Osteoblast (primary cell): ENCODE data around the gene CXCL3. TPM values are rescaled to one million over a fixed set of nuclear protein-coding genes. Genes with fewer than 3 reads are reported as not detected.
A peak's percentile ranks its signal among the peaks of the same experiment; 100 is the strongest.

Experiments used
- DNase-seq: peaks from one replicate; pipeline ENCODE4 v3.0.0; 2011; ENCODE audit warnings: low spot score, mixed read lengths; ENCODE audit not compliant: insufficient read length; ENCODE audit errors: missing footprints
- H2AFZ ChIP-seq: 2 replicates; pipeline ENCODE4 v1.6.0; 2011; ENCODE audit warnings: mild to moderate bottlenecking, low read length
- H3K27ac ChIP-seq: 2 replicates; pipeline ENCODE4 v1.5.1; 2011; ENCODE audit warnings: mild to moderate bottlenecking, low read depth, low read length, moderate library complexity
- H3K27me3 ChIP-seq: 2 replicates; pipeline ENCODE4 v1.6.0; 2012; ENCODE audit warnings: mild to moderate bottlenecking, control low read depth, inconsistent platforms, low read length, moderate library complexity; ENCODE audit not compliant: insufficient read depth
- H3K36me3 ChIP-seq: 2 replicates; pipeline ENCODE4 v1.5.1; 2011; ENCODE audit warnings: mild to moderate bottlenecking, low read length, control low read depth, moderate library complexity; ENCODE audit not compliant: insufficient read depth
- H3K4me1 ChIP-seq: 2 replicates; pipeline ENCODE4 v1.5.1; 2011; ENCODE audit warnings: mild to moderate bottlenecking, low read length, control low read depth, moderate library complexity; ENCODE audit not compliant: insufficient read depth
- H3K4me2 ChIP-seq: 2 replicates; pipeline ENCODE4 v1.6.0; 2011; ENCODE audit warnings: mild to moderate bottlenecking, low read length; ENCODE audit not compliant: insufficient read depth
- H3K4me3 ChIP-seq: fragments of 200-600 bp; sonication (generic); 3 replicates; pipeline ENCODE4 v1.5.1; 2012; ENCODE audit warnings: mild to moderate bottlenecking, low read length, inconsistent platforms; ENCODE audit not compliant: insufficient read depth
- H3K79me2 ChIP-seq: 2 replicates; pipeline ENCODE4 v1.6.0; 2012; ENCODE audit warnings: mild to moderate bottlenecking, low read length, control low read depth, inconsistent platforms; ENCODE audit not compliant: insufficient read depth
- H3K9me3 ChIP-seq: 2 replicates; pipeline ENCODE4 v1.5.1; 2011; ENCODE audit warnings: low read depth, low read length, control low read depth
- H4K20me1 ChIP-seq: 2 replicates; pipeline ENCODE4 v1.6.0; 2012; ENCODE audit warnings: mild to moderate bottlenecking, low read length, control low read depth; ENCODE audit not compliant: insufficient read depth
- total RNA-seq: library from RNA; depleted of rRNA; stranded (reverse); fragments of >200 nt; gene quantifications from 2 replicates; pipeline ENCODE4 v1.2.3, GENCODE V29; 2012
- TF ChIP-seq, protein P1 (sequence below): IDR thresholded peaks from 2 replicates; pipeline ENCODE4 v1.5.1; 2011; ENCODE audit warnings: mild to moderate bottlenecking, low read depth, low read length, moderate library complexity; ENCODE audit errors: extremely low read depth

Gene CXCL3
- total RNA-seq, 1 donor: 0.36 TPM

GRCh38 chr4:74041418-74041817 is 2.9 kb upstream of the CXCL3 start:
- no peak overlapping the region for H2AFZ ChIP-seq
- no peak for DNase-seq
- H3K4me3 ChIP-seq: no peak overlapping the region
- H4K20me1 ChIP-seq: no peaks in the 10 kb centered on the region
- H3K27me3 ChIP-seq: no peaks in the 10 kb centered on the region
- TF ChIP-seq, protein P1, sequence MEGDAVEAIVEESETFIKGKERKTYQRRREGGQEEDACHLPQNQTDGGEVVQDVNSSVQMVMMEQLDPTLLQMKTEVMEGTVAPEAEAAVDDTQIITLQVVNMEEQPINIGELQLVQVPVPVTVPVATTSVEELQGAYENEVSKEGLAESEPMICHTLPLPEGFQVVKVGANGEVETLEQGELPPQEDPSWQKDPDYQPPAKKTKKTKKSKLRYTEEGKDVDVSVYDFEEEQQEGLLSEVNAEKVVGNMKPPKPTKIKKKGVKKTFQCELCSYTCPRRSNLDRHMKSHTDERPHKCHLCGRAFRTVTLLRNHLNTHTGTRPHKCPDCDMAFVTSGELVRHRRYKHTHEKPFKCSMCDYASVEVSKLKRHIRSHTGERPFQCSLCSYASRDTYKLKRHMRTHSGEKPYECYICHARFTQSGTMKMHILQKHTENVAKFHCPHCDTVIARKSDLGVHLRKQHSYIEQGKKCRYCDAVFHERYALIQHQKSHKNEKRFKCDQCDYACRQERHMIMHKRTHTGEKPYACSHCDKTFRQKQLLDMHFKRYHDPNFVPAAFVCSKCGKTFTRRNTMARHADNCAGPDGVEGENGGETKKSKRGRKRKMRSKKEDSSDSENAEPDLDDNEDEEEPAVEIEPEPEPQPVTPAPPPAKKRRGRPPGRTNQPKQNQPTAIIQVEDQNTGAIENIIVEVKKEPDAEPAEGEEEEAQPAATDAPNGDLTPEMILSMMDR: no peak
- no peak overlapping the region for H3K4me2 ChIP-seq
- H3K36me3 ChIP-seq: no peaks in the 10 kb centered on the region
- H3K4me1 ChIP-seq: peaks cover 30% of the 10 kb centered on the region
- H3K79me2 ChIP-seq: peaks cover 9% of the 10 kb centered on the region
- H3K27ac ChIP-seq: no peak overlapping the region
- no peaks in the 10 kb centered on the region for H3K9me3 ChIP-seq

- H3K27me3 ChIP-seq: no peaks in the 10 kb centered on the region
- peak overlapping the region; percentile 90 for H3K4me3 ChIP-seq
- TF ChIP-seq, protein P1: no peak
- peaks cover 28% of the 10 kb centered on the region for H3K4me1 ChIP-seq
- H3K36me3 ChIP-seq: no peaks in the 10 kb centered on the region
- DNase-seq: peak; percentile 42
- peak overlapping the region; percentile 96 for H2AFZ ChIP-seq
- peaks cover 9% of the 10 kb centered on the region for H3K79me2 ChIP-seq
- no peaks in the 10 kb centered on the region for H4K20me1 ChIP-seq
- H3K4me2 ChIP-seq: peak overlapping the region; percentile 94
- no peaks in the 10 kb centered on the region for H3K9me3 ChIP-seq
- peak overlapping the region; percentile 93 for H3K27ac ChIP-seq
These were observed 850 bp upstream of the CXCL3 start for GRCh38 chr4:74039315-74039763.

DNA sequence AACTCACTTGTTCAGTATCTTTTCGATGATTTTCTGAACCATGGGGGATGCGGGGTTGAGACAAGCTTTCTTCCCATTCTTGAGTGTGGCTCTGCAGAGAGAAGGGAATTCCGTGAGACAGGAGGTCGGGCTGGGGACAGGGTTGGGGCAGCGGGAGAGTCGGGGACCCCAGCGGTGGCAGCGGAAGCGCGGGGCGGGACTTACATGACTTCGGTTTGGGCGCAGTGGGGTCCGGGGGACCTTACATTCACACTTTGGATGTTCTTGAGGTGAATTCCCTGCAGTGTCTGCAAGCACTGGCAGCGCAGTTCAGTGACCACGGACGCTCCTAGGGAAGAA is 434 bp downstream of the CXCL3 start:
- H3K9me3 ChIP-seq: no peaks in the 10 kb centered on the region
- H3K4me2 ChIP-seq: peak overlapping the region; percentile 94
- peaks cover 9% of the 10 kb centered on the region for H3K79me2 ChIP-seq
- peak overlapping the region; percentile 96 for H2AFZ ChIP-seq
- H3K27ac ChIP-seq: peak overlapping the region; percentile 93
- peak overlapping the region; percentile 90 for H3K4me3 ChIP-seq
- TF ChIP-seq, protein P1: no peak
- H4K20me1 ChIP-seq: no peaks in the 10 kb centered on the region
- no peaks in the 10 kb centered on the region for H3K27me3 ChIP-seq
- no peak for DNase-seq
- peaks cover 33% of the 10 kb centered on the region for H3K4me1 ChIP-seq
- no peaks in the 10 kb centered on the region for H3K36me3 ChIP-seq

DNA sequence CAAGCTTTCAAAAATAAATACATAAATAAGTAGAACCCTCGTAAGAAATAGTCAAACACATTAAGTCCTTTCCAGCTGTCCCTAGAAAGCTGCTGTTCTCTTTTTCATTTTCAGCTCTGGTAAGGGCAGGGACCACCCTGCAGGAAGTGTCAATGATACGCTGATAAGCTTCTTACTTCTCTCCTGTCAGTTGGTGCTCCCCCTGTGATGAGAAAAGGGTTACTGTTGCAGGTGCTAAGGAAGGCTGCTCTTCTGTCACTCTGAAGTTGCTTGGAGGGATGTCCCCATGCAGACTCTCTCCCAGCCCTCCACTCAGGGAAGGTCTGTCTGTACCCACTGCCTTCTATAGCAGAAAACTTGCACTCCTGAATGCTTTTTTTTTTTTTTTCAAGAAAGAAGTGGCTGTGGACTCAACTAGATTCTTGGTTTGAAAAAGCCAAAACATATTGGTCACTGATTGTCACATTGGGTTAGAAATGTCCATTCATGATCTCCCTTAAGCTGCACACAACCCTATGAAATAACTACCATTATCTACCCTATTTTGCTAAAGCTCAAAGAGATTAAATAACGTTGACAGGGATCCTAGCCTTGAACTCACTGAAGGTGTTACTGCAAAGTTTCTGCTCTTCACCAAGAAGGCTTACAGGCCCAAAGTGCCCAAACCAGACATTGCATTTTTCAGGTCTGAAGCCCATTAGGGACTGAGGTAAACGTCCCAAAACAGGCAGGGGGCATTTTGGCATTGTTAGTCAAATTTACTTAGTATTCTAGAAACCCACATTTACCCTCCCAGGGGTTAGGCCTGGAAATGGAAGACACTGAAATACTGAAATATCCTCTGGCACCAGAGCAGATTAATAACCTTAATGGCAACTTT is 1.2 kb downstream of the CXCL3 start:
- Histone ChIP-seq H3K9me3 (no peaks in the 10 kb centered on the region), H4K20me1 (no peaks in the 10 kb centered on the region), H3K27ac (peak overlapping the region; percentile 93), H3K36me3 (no peaks in the 10 kb centered on the region), H3K4me2 (peak overlapping the region; percentile 94), H3K79me2 (peaks cover 9% of the 10 kb centered on the region), H3K4me1 (peaks cover 35% of the 10 kb centered on the region), H3K4me3 (peak overlapping the region; percentile 90), H3K27me3 (no peaks in the 10 kb centered on the region), H2AFZ (peak overlapping the region; percentile 27)
- TF ChIP-seq, protein P1: no peak
- DNase-seq: peak; percentile 80
